ENCODE measurements around the gene SEZ6. TPM values are rescaled to one million over a fixed set of nuclear protein-coding genes. Genes with fewer than 3 reads are reported as not detected.
A peak's percentile ranks its signal among the peaks of the same experiment; 100 is the strongest.

SEZ6 gene, protein sequence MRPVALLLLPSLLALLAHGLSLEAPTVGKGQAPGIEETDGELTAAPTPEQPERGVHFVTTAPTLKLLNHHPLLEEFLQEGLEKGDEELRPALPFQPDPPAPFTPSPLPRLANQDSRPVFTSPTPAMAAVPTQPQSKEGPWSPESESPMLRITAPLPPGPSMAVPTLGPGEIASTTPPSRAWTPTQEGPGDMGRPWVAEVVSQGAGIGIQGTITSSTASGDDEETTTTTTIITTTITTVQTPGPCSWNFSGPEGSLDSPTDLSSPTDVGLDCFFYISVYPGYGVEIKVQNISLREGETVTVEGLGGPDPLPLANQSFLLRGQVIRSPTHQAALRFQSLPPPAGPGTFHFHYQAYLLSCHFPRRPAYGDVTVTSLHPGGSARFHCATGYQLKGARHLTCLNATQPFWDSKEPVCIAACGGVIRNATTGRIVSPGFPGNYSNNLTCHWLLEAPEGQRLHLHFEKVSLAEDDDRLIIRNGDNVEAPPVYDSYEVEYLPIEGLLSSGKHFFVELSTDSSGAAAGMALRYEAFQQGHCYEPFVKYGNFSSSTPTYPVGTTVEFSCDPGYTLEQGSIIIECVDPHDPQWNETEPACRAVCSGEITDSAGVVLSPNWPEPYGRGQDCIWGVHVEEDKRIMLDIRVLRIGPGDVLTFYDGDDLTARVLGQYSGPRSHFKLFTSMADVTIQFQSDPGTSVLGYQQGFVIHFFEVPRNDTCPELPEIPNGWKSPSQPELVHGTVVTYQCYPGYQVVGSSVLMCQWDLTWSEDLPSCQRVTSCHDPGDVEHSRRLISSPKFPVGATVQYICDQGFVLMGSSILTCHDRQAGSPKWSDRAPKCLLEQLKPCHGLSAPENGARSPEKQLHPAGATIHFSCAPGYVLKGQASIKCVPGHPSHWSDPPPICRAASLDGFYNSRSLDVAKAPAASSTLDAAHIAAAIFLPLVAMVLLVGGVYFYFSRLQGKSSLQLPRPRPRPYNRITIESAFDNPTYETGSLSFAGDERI
- 4.5 TPM for polyA plus RNA-seq (2013, experiment 1 of 2)
- 4.8 TPM for polyA plus RNA-seq (2013, experiment 2 of 2)

DNA sequence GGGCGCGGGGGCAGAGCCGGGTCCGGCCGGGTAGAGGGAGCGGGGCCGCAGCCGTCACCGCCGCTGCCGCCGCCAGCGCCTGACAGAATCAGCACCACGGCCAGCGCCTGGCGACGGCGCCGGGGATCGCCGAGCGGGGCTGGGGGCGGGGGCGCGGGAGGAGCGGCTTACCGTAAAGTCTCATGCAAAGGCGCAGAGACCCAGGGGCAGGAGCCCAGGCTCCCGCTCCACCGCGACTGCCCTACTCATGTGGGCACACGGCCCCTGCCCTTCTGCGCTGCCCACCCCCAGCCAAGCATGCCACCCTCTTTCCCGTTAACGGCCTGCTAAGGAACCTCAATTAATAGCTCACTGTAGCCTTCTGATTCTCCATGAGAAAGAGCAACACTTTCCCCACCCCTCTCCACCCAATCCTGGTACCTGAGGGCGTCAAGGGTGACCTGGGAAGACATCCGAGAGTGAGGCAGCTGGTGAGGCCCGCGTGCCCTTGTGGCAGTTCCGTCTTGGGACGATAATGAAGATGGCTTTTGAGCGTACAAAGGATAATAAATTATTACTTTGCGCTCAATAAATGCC, at the start of gene SEZ6:
Gene SEZ6, minus strand, starts transcription at position 98 of the 576 bp plus-strand sequence. CDS start 164 bp downstream, outside the sequence.
- H3K36me3 ChIP-seq (ENCODE audit: insufficient read depth, low read length), result no peaks in the 10 kb centered on the region
- H3K27me3 ChIP-seq (ENCODE audit: insufficient read depth, low read length), result peaks cover 42% of the 10 kb centered on the region
- H3K9me3 ChIP-seq (ENCODE audit: insufficient read depth, low read depth, low read length), result no peaks in the 10 kb centered on the region
- peaks cover 59% of the 10 kb centered on the region for H3K4me1 ChIP-seq (ENCODE audit: insufficient read depth, low read length)
- WGBS, result 5% methylated on average over 43 of the region's 43 CpGs
- H3K27ac ChIP-seq (ENCODE audit: low read depth, low read length), result no peak within 1 kb of the TSS
- H3K4me3 ChIP-seq (ENCODE audit: low read length), result peak within 1 kb of the TSS; percentile 48
- H3K9ac ChIP-seq (ENCODE audit: low read depth, low read length), result no peak within 1 kb of the TSS

DNA sequence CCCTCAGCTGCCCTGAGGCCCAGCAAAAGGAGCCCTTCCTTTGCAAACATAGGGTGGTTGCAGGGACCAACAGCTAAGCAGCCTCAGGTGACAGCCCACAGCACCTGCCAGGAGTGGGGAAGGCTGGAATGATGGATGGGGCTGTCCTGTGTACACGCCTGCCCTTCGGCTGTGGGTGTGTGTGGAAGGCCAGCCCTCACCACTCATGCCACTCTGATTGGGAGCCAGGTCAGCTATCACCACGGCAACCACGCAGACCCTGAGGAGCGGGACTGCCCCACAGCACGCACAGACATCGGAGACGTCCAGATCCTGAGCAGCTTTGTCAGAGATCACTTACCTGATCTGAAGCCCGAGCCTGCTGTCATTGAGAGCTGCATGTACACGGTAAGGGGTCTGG, 49.0 kb upstream of the SEZ6 start:
- Histone ChIP-seq H3K27me3 (ENCODE audit: insufficient read depth, low read length) (no peaks in the 10 kb centered on the region), H3K27ac (ENCODE audit: low read depth, low read length) (no peak overlapping the region)

DNA sequence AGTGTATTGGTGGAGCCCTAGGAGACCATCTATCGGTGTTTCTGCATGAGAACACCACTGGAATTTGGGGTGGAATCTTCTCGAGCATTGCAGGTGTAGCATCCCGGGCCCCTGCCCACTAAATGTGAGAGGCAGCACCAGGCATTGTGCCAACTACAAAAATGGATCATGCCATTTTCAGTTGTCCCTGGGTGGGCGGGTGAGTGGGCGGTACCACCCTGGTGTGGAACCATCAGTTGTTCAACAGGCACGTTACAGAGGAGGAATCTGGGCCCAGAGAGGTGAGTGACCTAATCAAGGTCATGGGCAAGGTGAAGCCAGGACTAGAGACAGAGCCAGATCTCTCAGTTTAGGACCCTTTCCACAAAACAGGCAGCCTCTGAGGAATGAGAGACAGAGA, 45.9 kb upstream of the SEZ6 start:
- Histone ChIP-seq H3K9ac (ENCODE audit: low read depth, low read length) (no peak overlapping the region), H3K27me3 (ENCODE audit: insufficient read depth, low read length) (no peaks in the 10 kb centered on the region), H3K9me3 (ENCODE audit: insufficient read depth, low read depth, low read length) (no peaks in the 10 kb centered on the region), H3K27ac (ENCODE audit: low read depth, low read length) (no peak overlapping the region), H3K4me1 (ENCODE audit: insufficient read depth, low read length) (peaks cover 16% of the 10 kb centered on the region), H3K36me3 (ENCODE audit: insufficient read depth, low read length) (0 out of 2 replicates have a peak, but pooled peaks cover 11% of the 10 kb centered on the region), H3K4me3 (ENCODE audit: low read length) (no peak overlapping the region)
- 87% methylated on average over 6 of the region's 6 CpGs for WGBS

More for the DNA sequence above, 49.0 kb upstream of the SEZ6 start:
- H3K9ac ChIP-seq (ENCODE audit: low read depth, low read length), result no peak overlapping the region
- 91% methylated on average over 10 of the region's 10 CpGs for WGBS
- H3K4me1 ChIP-seq (ENCODE audit: insufficient read depth, low read length), result no peaks in the 10 kb centered on the region
- H3K9me3 ChIP-seq (ENCODE audit: insufficient read depth, low read depth, low read length), result no peaks in the 10 kb centered on the region
- H3K4me3 ChIP-seq (ENCODE audit: low read length), result no peak overlapping the region
- 0 out of 2 replicates have a peak, but pooled peaks cover 11% of the 10 kb centered on the region for H3K36me3 ChIP-seq (ENCODE audit: insufficient read depth, low read length)

DNA sequence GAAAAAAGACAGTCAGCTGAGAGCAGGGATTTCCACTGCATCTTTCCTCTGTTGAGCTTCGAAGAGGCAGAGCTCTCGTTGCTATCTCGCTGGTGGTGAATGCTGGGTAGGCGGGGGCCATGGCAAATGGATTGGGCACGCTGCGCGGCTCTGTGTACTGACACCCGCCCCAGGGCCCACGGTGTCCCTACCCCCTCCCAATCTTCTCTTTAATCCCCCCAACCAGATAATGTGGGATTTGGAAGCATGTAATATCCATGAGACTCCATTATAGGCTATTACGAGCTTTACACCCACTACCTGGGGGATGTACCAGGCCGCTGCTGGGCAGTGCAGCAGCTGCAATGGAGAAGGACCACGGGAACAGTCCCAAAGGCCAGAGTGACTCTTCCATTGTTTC, 45.4 kb upstream of the SEZ6 start:
- Histone ChIP-seq H3K27ac (ENCODE audit: low read depth, low read length) (no peak overlapping the region), H3K9me3 (ENCODE audit: insufficient read depth, low read depth, low read length) (no peaks in the 10 kb centered on the region), H3K9ac (ENCODE audit: low read depth, low read length) (no peak overlapping the region), H3K4me3 (ENCODE audit: low read length) (no peak overlapping the region), H3K27me3 (ENCODE audit: insufficient read depth, low read length) (no peaks in the 10 kb centered on the region), H3K36me3 (ENCODE audit: insufficient read depth, low read length) (0 out of 2 replicates have a peak, but pooled peaks cover 11% of the 10 kb centered on the region), H3K4me1 (ENCODE audit: insufficient read depth, low read length) (peaks cover 16% of the 10 kb centered on the region)
- 88% methylated on average over 11 of the region's 12 CpGs for WGBS

DNA sequence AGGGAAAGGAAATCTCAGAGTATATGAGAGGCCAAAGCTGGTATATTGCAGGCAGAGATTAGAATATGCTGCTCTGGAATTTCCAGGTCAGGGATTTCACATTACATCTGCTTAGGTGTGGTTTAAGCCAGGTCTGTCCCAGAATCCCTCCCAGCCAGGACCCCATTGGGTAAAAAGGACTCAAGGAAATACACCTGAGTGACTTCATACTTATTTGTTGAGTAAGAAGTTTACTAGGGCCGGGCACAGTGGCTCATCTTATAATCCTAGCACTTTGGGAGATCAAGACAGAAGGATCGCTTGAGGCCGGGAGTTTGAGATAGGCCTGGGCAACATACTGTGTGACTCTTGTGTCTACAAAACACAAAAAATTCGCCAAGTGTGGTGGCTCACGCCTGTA, 44.3 kb upstream of the SEZ6 start:
- WGBS, result 93% methylated on average over 5 of the region's 5 CpGs
- H3K9ac ChIP-seq (ENCODE audit: low read depth, low read length), result no peak overlapping the region
- H3K36me3 ChIP-seq (ENCODE audit: insufficient read depth, low read length), result peaks cover 9% of the 10 kb centered on the region; the same call in 1 of the 2 replicates
- H3K9me3 ChIP-seq (ENCODE audit: insufficient read depth, low read depth, low read length), result no peaks in the 10 kb centered on the region
- no peaks in the 10 kb centered on the region for H3K27me3 ChIP-seq (ENCODE audit: insufficient read depth, low read length)
- no peak overlapping the region for H3K4me3 ChIP-seq (ENCODE audit: low read length)
- peaks cover 16% of the 10 kb centered on the region for H3K4me1 ChIP-seq (ENCODE audit: insufficient read depth, low read length)
- no peak overlapping the region for H3K27ac ChIP-seq (ENCODE audit: low read depth, low read length)

DNA sequence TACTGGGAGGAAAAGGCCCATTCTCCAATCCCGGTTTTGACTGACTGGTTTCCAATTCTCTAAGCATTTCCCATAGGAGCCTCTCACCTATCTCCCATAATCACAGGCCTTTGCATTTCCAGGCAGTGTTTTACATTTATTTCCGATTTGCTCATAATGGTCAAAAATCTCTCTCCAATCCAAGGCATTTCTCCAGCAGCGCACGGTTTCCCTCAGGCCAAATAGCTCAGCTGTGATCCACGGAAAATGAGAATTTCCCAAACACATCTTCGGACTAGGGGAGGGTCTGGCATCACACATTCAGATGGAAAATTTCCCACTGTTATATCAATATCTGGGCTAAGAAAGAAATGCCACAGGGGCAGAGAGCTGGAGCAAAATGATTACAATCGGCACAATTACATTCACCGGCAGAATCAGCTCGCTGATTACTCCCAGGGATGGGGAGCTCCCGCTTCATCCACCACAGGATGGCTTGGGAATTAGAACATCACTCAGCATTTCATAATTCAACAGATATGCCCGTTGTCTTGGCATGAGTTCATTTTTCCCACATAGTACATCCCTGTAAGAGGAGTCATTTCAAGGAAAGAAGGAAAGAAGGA, 43.8 kb upstream of the SEZ6 start:
- H3K27me3 ChIP-seq (ENCODE audit: insufficient read depth, low read length), result no peaks in the 10 kb centered on the region
- peaks cover 16% of the 10 kb centered on the region for H3K4me1 ChIP-seq (ENCODE audit: insufficient read depth, low read length)
- peaks cover 10% of the 10 kb centered on the region; the same call in 1 of the 2 replicates for H3K36me3 ChIP-seq (ENCODE audit: insufficient read depth, low read length)
- H3K9me3 ChIP-seq (ENCODE audit: insufficient read depth, low read depth, low read length), result no peaks in the 10 kb centered on the region
- H3K27ac ChIP-seq (ENCODE audit: low read depth, low read length), result no peak overlapping the region
- no peak overlapping the region for H3K9ac ChIP-seq (ENCODE audit: low read depth, low read length)
- no peak overlapping the region for H3K4me3 ChIP-seq (ENCODE audit: low read length)
- 89% methylated on average over 11 of the region's 11 CpGs for WGBS

DNA sequence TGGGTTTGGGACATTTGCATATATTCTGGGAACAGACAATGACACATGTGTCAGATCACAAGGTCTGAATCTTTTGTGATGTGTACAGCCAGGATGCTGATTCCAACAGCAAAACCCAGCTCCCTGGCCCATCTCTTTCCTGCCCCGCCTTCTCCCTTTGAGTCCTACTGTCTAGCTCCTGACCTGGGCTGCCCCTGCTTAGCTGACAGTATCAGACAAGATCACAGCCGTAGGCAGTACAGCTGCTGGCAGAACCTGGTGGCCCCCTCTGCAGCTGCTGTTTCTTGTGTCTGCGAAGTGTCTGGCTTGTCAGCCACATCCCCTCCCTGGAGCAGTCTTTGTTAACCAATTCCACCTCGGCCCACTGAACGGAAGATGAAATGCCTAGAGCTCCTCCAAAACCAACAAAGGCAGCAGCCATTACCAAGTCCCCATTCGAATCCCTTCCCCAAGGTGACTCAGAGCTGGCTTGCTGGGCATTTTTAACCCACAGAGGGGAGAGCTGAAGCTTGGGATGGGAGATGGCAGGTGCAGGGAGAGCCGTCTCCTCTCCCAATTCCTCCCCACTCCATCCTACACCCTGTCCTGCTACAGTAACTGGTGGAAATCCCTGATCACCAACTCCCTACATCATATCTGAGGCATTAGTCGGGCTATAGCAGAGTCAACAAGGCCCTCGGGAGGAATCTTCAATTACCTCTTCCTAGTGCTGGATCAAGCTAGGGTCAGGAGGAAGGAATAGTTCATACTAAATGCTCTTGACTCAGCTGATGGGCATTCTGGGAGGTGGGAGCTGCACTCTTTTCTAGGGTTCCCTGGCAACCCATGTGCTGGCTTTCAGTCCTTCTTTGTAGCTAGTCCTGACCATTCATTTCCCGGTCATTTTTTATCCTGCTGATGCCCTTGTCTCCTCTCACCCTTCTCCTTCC, 42.9 kb upstream of the SEZ6 start:
- WGBS, result 58% methylated on average over 10 of the region's 10 CpGs
- Histone ChIP-seq H3K27me3 (ENCODE audit: insufficient read depth, low read length) (no peaks in the 10 kb centered on the region), H3K4me3 (ENCODE audit: low read length) (no peak overlapping the region), H3K4me1 (ENCODE audit: insufficient read depth, low read length) (peaks cover 21% of the 10 kb centered on the region), H3K9ac (ENCODE audit: low read depth, low read length) (no peak overlapping the region), H3K27ac (ENCODE audit: low read depth, low read length) (no peak overlapping the region), H3K36me3 (ENCODE audit: insufficient read depth, low read length) (peaks cover 4% of the 10 kb centered on the region; the same call in 1 of the 2 replicates), H3K9me3 (ENCODE audit: insufficient read depth, low read depth, low read length) (no peaks in the 10 kb centered on the region)

DNA sequence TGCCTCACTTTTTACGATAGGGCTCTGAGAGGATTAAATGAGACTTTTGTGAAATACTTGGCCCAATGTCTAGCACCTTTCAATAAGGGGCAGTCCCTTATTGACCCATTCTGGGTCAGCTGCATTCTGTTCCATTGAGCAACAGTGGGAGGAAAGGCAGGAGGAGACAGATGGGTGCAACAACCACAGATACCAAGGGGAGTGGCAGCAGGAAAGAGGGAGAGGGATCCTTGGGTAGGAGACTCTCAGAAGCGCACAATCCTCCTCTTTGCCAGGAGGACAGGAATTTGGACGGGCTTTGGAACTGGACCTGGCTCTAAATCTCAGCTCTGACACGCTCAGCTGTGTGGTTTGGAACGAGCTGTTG, 40.6 kb upstream of the SEZ6 start:
- peaks cover 4% of the 10 kb centered on the region; the same call in 1 of the 2 replicates for H3K36me3 ChIP-seq (ENCODE audit: insufficient read depth, low read length)
- no peaks in the 10 kb centered on the region for H3K9me3 ChIP-seq (ENCODE audit: insufficient read depth, low read depth, low read length)
- no peak overlapping the region for H3K9ac ChIP-seq (ENCODE audit: low read depth, low read length)
- H3K4me3 ChIP-seq (ENCODE audit: low read length), result no peak overlapping the region
- no peaks in the 10 kb centered on the region for H3K27me3 ChIP-seq (ENCODE audit: insufficient read depth, low read length)
- no peak overlapping the region for H3K27ac ChIP-seq (ENCODE audit: low read depth, low read length)
- WGBS, result 96% methylated on average over 5 of the region's 5 CpGs
- H3K4me1 ChIP-seq (ENCODE audit: insufficient read depth, low read length), result peaks cover 40% of the 10 kb centered on the region

DNA sequence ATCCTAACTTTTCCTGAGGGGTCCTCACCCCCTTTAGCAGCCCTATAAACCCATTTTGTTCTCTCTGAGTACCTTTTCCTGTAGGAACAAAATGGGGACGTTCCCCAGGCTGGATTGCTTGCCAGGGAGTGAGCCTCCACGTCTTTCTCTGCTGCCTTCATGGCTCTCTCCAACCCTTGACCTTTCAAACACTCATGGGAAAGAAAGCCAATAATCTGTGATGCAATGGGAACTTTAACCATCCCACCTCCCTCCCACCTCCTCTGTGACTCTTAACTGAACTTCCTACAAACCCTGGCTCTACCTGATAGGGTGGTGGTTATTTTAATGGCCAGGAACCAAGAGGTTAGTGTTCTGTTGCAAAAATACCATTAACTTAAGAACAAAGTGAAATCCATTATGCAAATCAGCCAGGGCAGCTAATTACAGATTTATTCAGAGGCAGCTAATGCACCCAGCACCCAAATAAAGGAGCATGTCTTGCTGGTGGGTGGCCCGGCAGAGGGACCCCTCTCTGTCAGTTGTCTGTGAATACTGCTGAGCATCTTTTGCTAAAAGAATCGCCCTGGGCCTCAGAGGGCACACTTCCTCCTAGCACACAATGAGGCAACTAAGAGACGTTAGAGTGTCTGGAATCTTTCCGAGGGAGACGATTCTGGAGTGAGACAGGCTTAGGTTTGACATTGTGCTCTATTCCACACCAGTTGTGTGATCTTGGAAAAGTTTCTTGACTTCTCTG, 40.1 kb upstream of the SEZ6 start:
- Histone ChIP-seq H3K36me3 (ENCODE audit: insufficient read depth, low read length) (peaks cover 4% of the 10 kb centered on the region; the same call in 1 of the 2 replicates), H3K4me1 (ENCODE audit: insufficient read depth, low read length) (peaks cover 40% of the 10 kb centered on the region), H3K27ac (ENCODE audit: low read depth, low read length) (no peak overlapping the region), H3K4me3 (ENCODE audit: low read length) (no peak overlapping the region), H3K9me3 (ENCODE audit: insufficient read depth, low read depth, low read length) (no peaks in the 10 kb centered on the region), H3K9ac (ENCODE audit: low read depth, low read length) (no peak overlapping the region), H3K27me3 (ENCODE audit: insufficient read depth, low read length) (no peaks in the 10 kb centered on the region)
- WGBS, result 86% methylated on average over 7 of the region's 7 CpGs
